Astrocyte of the spinal cord (primary cell): ENCODE data around the gene BARX2.

ENCODE experiments used
- DNase-seq: peaks from one replicate; pipeline ENCODE4 v3.0.0; 2011; ENCODE audit warnings: low read depth, low spot score
- H3K4me3 ChIP-seq: 2 replicates; pipeline ENCODE4 v1.5.1; 2011; ENCODE audit warnings: low read depth, mild to moderate bottlenecking, low read length, moderate library complexity
- CTCF ChIP-seq: IDR thresholded peaks from 2 replicates; pipeline ENCODE4 v1.5.1; 2012; ENCODE audit warnings: low read depth, mild to moderate bottlenecking, low read length, inconsistent platforms
- in situ Hi-C: cut with HindIII; loops from 2 replicates; pipeline ENCODE4 v1.10.0; 2017; ENCODE audit warnings: low sequenced_read_pairs

Gene BARX2

DNA sequence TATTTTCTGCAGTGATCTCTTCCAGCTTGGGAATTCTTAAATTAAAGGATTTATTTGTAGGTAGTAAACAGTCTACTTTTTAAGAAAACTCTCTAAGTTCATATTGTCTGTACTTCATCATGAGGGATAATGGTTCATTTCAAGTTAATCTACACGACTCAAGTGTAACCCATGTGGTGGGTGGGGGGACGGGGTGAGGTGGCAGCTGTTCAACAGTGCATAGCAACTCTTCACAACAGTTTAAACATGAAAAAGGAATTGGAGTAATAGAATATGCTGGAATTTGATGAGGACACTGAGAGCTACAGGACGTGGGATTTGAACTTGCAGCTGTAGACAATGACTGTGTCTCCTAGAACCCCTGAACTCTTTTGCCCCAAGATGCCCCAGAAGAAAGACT lies 20.8 kb downstream of the BARX2 start:
- TF ChIP-seq CTCF, result no peak
- in situ Hi-C loops, result no loop called here
- DNase-seq, result no peak
- no peak overlapping the region for H3K4me3 ChIP-seq

DNA sequence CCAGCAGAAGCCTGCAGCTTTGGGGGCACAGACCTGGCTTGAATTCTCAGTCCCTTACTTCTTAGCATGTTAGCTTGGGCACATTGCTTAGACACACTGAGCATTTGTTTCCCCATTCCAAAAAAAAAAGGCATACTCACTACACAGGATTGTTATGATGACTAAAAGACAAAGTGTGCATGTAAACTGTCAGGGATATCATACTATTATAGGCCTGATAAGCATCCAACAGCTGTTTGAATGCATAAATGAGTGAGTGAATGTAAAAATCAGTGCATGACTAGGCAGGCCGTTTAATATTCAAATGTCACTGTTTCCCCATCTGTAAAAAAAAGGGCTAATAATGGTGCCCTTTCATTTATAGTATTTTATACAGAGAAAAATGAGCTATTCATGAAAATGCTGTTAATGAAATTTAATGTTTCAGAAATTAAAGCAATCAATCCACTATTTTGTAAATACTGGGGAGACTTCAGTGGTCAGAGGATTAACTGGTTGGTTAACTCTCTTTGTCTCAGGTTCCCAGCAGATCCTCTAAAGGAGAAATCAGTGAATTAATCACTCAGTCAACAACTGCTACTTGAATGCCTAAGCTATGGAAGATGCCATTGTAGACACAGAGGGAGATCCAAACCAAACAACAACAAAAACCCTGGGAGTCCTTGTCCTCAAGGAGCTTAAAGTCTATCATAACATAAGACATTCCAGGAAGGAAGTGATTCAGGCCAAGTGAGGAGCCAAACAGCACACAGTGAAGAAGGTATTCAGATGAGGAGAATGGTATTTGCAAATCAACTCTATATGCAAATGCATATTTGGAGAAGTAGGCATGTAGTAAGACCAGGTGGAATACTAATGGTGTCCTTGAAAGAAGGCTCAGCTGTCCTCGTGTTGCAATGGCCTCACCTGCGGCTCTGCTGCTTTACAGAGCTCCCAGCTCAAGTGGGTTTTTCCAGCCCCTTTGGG lies 26.8 kb downstream of the BARX2 start:
- DNase-seq, result no peak
- TF ChIP-seq CTCF, result no peak
- in situ Hi-C loops, result no loop called here
- no peak overlapping the region for H3K4me3 ChIP-seq

GRCh38 chr11:129404731-129405130 lies 29.1 kb downstream of the BARX2 start:
- in situ Hi-C loops, result no loop called here
- no peak for DNase-seq
- no peak overlapping the region for H3K4me3 ChIP-seq

GRCh38 chr11:129408865-129409444 lies 33.3 kb downstream of the BARX2 start:
- no peak for DNase-seq
- H3K4me3 ChIP-seq, result no peak overlapping the region
- in situ Hi-C loops, result no loop called here
- TF ChIP-seq CTCF, result no peak

More at GRCh38 chr11:129404731-129405130, 29.1 kb downstream of the BARX2 start:
- TF ChIP-seq CTCF, result no peak

- in situ Hi-C loops, result no loop called here
- DNase-seq, result no peak
- no peak overlapping the region for H3K4me3 ChIP-seq
- TF ChIP-seq CTCF, result no peak
These were observed 34.8 kb downstream of the BARX2 start for GRCh38 chr11:129410395-129410960.

GRCh38 chr11:129412494-129412893 lies 36.8 kb downstream of the BARX2 start:
- no peak overlapping the region for H3K4me3 ChIP-seq
- in situ Hi-C loops, result no loop called here
- TF ChIP-seq CTCF, result no peak
- DNase-seq, result no peak
